HepG2 (cell line): ENCODE measurements around the gene MAFB. TPM values are rescaled to one million over a fixed set of nuclear protein-coding genes. Genes with fewer than 3 reads are reported as not detected.

ENCODE experiments used
- E2F2 ChIP-seq: sonication (generic); formaldehyde crosslinking; IDR thresholded peaks from 2 replicates; pipeline ENCODE4 v1.4.0; 2020; ENCODE audit warnings: missing genetic modification reagents, borderline replicate concordance
- FLYWCH1 ChIP-seq: sonication (generic); formaldehyde crosslinking; IDR thresholded peaks from 2 replicates; pipeline ENCODE4 v1.8.1; 2023; ENCODE audit warnings: mild to moderate bottlenecking, missing genetic modification reagents
- HNF1A ChIP-seq, 2 experiments: sonication (generic) in 1 of 2; formaldehyde crosslinking in 1 of 2; IDR thresholded peaks; 2 replicates each; pipeline versions ENCODE4 v1.4.0 to v1.6.1; 2016 to 2020; ENCODE audit warnings: borderline replicate concordance in 1 of 2, low read depth in 1 of 2, mild to moderate bottlenecking in 1 of 2, missing genetic modification reagents in 1 of 2
- MAX ChIP-seq: IDR thresholded peaks from 2 replicates; pipeline ENCODE4 v1.6.1; 2012; ENCODE audit warnings: inconsistent platforms
- MYC ChIP-seq: sonication (generic); formaldehyde crosslinking; IDR thresholded peaks from 2 replicates; pipeline ENCODE4 v1.9.0; 2021; ENCODE audit warnings: missing genetic modification reagents, borderline replicate concordance
- NFE2L1 ChIP-seq: sonication (generic); formaldehyde crosslinking; IDR thresholded peaks from 2 replicates; pipeline ENCODE4 v1.4.0; 2020; ENCODE audit warnings: missing genetic modification reagents, mild to moderate bottlenecking, borderline replicate concordance
- RFX3 ChIP-seq: IDR thresholded peaks from 2 replicates; pipeline ENCODE4 v1.6.1; 2016; ENCODE audit warnings: missing biosample characterization, missing genetic modification reagents
- SAP130 ChIP-seq: IDR thresholded peaks from 2 replicates; pipeline ENCODE4 v1.6.1; 2016; ENCODE audit warnings: low read depth
- SIX1 ChIP-seq: sonication (generic); formaldehyde crosslinking; IDR thresholded peaks from 2 replicates; pipeline ENCODE4 v1.4.0; 2020; ENCODE audit warnings: missing genetic modification reagents, borderline replicate concordance
- SSRP1 ChIP-seq: IDR thresholded peaks from 2 replicates; pipeline ENCODE4 v1.6.1; 2016; ENCODE audit warnings: control low read depth
- TCF12 ChIP-seq, 2 experiments: fragments of 450-650 bp in 1 of 2; sonication (generic) in 1 of 2; formaldehyde crosslinking in 1 of 2; IDR thresholded peaks; 2 replicates each; pipeline versions ENCODE4 v1.6.1 to v1.8.0; 2017 to 2022; ENCODE audit warnings: antibody characterized with exemption in 1 of 2, mild to moderate bottlenecking in 1 of 2, missing genetic modification reagents in 1 of 2, moderate library complexity in 1 of 2
- TEF ChIP-seq: sonication (generic); formaldehyde crosslinking; IDR thresholded peaks from 2 replicates; pipeline ENCODE4 v1.5.0; 2020; ENCODE audit warnings: missing genetic modification reagents
- TFDP1 ChIP-seq: IDR thresholded peaks from 2 replicates; pipeline ENCODE4 v1.6.1; 2016; ENCODE audit warnings: missing compliant biosample characterization, missing genetic modification reagents, borderline replicate concordance
- THAP7 ChIP-seq: sonication (generic); formaldehyde crosslinking; IDR thresholded peaks from 2 replicates; pipeline ENCODE4 v1.8.1; 2023; ENCODE audit warnings: mild to moderate bottlenecking, missing genetic modification reagents
- ZEB1 ChIP-seq: IDR thresholded peaks from 2 replicates; pipeline ENCODE4 v1.6.1; 2012; ENCODE audit warnings: mild to moderate bottlenecking, low read depth, inconsistent platforms; ENCODE audit not compliant: insufficient replicate concordance
- ZNF292 ChIP-seq: sonication (generic); formaldehyde crosslinking; IDR thresholded peaks from 2 replicates; pipeline ENCODE4 v1.8.1; 2022; ENCODE audit warnings: mild to moderate bottlenecking, low read depth, missing genetic modification reagents, borderline replicate concordance
- polyA plus RNA-seq, 8 experiments: library from polyadenylated mRNA; depleted of rRNA in 3 of 8; stranded (reverse) in 7 of 8; unstranded in 1 of 8; fragments of >200 nt; fragmentation: Illumina TruSeq in 4 of 8; extraction: Trizol in 4 of 8; gene quantifications; 2 replicates each; pipeline versions ENCODE4 v1.2.1 to v1.2.3, GENCODE V29; 2011 to 2016; ENCODE audit warnings: low read depth in 4 of 8, missing spikeins in 1 of 8, mixed read lengths in 1 of 8; ENCODE audit not compliant: insufficient read depth in 1 of 8
- total RNA-seq, 5 experiments: library from RNA; depleted of rRNA; stranded (reverse); fragments of >200 nt; fragmentation: Illumina TruSeq; extraction: Trizol; gene quantifications; 2 replicates each; pipeline ENCODE4 v1.2.3, GENCODE V29; 2016; ENCODE audit warnings: low read depth in 1 of 5

The MAFB gene
- total and polyA plus RNA-seq, 2 of the 13 experiments (the other 11 are each of a cell fraction or from before 2014, with no cell fraction given): 0.08 to 0.11 TPM

- TF ChIP-seq TFDP1 (peak; percentile 22; the same call in 1 of the 2 replicates), HNF1A (IDR thresholded peaks at IDR 0.05; ENCODE audit: low read depth) (no peak), HNF1A (CRISPR knock-in tag; IDR thresholded peaks at IDR 0.05; ENCODE audit: borderline replicate concordance) (0 out of 2 replicates have a peak, but pooled peaks have one; percentile 21), FLYWCH1 (CRISPR knock-in tag) (peak; percentile 76; the same call in 1 of the 2 replicates), TCF12 (IDR thresholded peaks at IDR 0.05) (no peak), TCF12 (CRISPR knock-in tag; IDR thresholded peaks at IDR 0.05) (no peak), ZNF292 (peak; percentile 96; the same call in 1 of the 2 replicates), E2F2 (CRISPR knock-in tag) (no peak), MAX (peak; percentile 57; the same call in 1 of the 2 replicates), SAP130 (CRISPR knock-in tag) (peak; percentile 60), NFE2L1 (CRISPR knock-in tag) (no peak), THAP7 (no peak), TEF (CRISPR knock-in tag) (peak; percentile 99), MYC (CRISPR knock-in tag) (0 out of 2 replicates have a peak, but pooled peaks have one; percentile 54), SSRP1 (CRISPR knock-in tag) (no peak), RFX3 (CRISPR knock-in tag) (no peak), SIX1 (CRISPR knock-in tag) (0 out of 2 replicates have a peak, but pooled peaks have one; percentile 52), ZEB1 (peak; percentile 59)
These were observed 6.7 kb downstream of the MAFB start (continued) for GRCh38 chr20:40682104-40682981.
